T-helper 17 cell (primary cell): ENCODE measurements around the gene SIDT2. TPM values are rescaled to one million over a fixed set of nuclear protein-coding genes. Genes with fewer than 3 reads are reported as not detected.

Experiments used
- ATAC-seq: fragments of 150-1000 bp; cut with Tn5 transposase; 2 replicates; pipeline ENCODE4 v1.10.0; 2021; ENCODE audit warnings: mild to moderate bottlenecking, moderate library complexity
- DNase-seq, 3 donors: peaks; one replicate each; pipeline versions ENCODE4 v3.0.0 to v3.0.0-alpha.2; 2020 to 2021
- H3K9me3 ChIP-seq: one replicate; pipeline ENCODE4 v1.7.0; 2013; ENCODE audit warnings: low read length, mild to moderate bottlenecking; ENCODE audit not compliant: control insufficient read depth, poor library complexity, severe bottlenecking
- H3K27ac Mint-ChIP-seq: one replicate; pipeline ENCODE4 v1.8.0; 2022; ENCODE audit warnings: mild to moderate bottlenecking, moderate library complexity, mixed read lengths
- H3K27me3 Mint-ChIP-seq: one replicate; pipeline ENCODE4 v1.8.0; 2022; ENCODE audit warnings: mixed read lengths
- H3K36me3 Mint-ChIP-seq: one replicate; pipeline ENCODE4 v1.8.0; 2022; ENCODE audit warnings: low read depth, mixed read lengths
- H3K4me1 Mint-ChIP-seq: one replicate; pipeline ENCODE4 v1.8.0; 2022; ENCODE audit warnings: mild to moderate bottlenecking, mixed read lengths
- H3K4me3 Mint-ChIP-seq: one replicate; pipeline ENCODE4 v1.8.0; 2022; ENCODE audit warnings: mild to moderate bottlenecking, moderate library complexity, mixed read lengths
- total RNA-seq, 4 donors: library from RNA in 2 of 4; stranded (reverse) in 2 of 4; gene quantifications; one replicate each; pipeline ENCODE4 v1.2.3 and lab custom pipeline; 2022 to 2026

The SIDT2 gene
- total RNA-seq, 2 donors from 2014 or later: 106 to 118 TPM

DNA sequence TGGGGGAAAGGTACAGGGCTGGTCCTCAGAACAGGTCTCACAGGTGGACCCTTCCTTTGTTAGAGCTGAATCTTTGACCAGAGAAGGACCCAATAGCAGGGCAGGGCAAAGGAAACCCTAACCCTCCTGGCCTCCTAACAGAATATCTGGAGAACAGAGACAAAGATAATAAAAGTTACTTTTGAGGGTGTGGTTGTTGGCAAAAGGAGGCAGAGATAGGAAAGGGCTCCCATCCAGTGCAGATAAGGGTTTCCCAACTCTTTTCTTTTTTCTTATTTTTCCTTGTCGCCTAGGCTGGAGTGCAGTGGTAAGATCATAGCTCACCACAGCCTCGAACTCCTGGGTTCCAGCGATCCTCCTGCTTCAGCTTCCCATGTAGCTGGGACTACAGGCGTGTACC, 41.5 kb downstream of the SIDT2 start:
- peaks cover 7% of the 10 kb centered on the region for H3K36me3 Mint-ChIP-seq
- no peaks in the 10 kb centered on the region for H3K9me3 ChIP-seq
- DNase-seq: no peak
- no peak for ATAC-seq
- H3K4me1 Mint-ChIP-seq: peaks cover 6% of the 10 kb centered on the region
- no peak overlapping the region for H3K27ac Mint-ChIP-seq
- no peak overlapping the region for H3K4me3 Mint-ChIP-seq
- no peaks in the 10 kb centered on the region for H3K27me3 Mint-ChIP-seq

DNA sequence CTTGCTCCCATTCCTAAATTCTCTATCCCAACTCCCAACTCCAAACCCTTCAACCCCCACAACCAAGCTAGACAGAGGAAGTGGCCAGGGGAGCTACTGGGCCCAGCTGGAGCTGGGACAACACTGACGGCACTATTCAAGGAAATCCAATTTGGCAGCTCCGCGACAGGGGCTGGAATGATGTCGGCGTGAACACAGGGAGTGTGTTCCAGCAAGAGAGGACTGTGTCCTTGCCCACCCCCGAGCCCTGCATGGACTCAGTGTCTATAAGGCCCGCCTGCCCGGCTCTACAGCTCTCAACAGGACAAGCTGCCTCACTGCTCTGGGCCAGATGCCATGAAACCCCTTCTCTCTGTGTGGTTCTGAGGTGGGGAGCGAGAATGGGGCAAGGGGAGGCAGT, 42.0 kb downstream of the SIDT2 start:
- DNase-seq (no peak), ATAC-seq (no peak)
- H3K9me3 ChIP-seq: no peaks in the 10 kb centered on the region
- H3K27ac Mint-ChIP-seq: peak overlapping the region; percentile 80
- peaks cover 10% of the 10 kb centered on the region for H3K4me1 Mint-ChIP-seq
- H3K4me3 Mint-ChIP-seq: no peak overlapping the region
- H3K27me3 Mint-ChIP-seq: no peaks in the 10 kb centered on the region
- H3K36me3 Mint-ChIP-seq: peaks cover 7% of the 10 kb centered on the region

DNA sequence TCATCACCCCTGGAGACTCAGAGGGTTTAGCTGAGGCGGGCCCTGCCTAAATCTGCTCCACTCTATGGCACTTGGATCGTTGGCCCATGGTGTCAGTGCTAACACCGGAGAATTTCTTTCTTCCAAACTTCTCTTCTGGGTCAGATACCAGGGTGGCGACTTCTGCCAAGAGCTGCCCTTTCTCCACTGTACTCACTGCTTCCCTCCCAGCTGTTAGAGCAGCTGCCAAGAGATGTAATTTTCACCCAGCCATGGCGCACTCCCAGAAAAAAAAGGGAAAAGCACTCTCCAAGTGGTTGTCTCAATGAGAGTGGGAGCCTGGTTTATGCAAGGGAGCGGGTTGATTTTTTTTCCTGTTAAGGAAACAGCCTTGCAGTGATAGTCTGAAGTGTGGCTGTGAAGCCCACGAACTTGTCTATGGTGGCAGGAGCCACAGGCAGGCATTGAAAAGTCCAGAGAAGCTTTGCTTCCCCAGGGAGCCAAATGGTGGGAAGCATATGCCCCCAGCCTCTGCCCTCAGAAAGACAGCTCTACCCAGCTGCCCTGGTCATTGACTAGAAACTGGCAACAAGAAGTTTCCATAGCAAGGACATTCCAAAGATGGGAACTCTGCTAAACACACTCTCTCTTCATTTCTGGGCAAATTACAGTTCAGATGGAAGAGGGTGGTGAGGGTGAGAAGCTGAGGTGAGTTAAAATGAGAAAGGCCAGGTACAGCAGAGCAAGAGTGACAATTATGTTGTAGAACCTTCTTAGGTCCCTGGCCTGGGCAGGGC, 42.6 kb downstream of the SIDT2 start:
- DNase-seq: no peak
- H3K27me3 Mint-ChIP-seq: no peaks in the 10 kb centered on the region
- H3K4me3 Mint-ChIP-seq: no peak overlapping the region
- H3K36me3 Mint-ChIP-seq: peaks cover 7% of the 10 kb centered on the region
- H3K9me3 ChIP-seq: no peaks in the 10 kb centered on the region
- peaks cover 10% of the 10 kb centered on the region for H3K4me1 Mint-ChIP-seq
- no peak for ATAC-seq
- H3K27ac Mint-ChIP-seq: peak overlapping the region; percentile 80

DNA sequence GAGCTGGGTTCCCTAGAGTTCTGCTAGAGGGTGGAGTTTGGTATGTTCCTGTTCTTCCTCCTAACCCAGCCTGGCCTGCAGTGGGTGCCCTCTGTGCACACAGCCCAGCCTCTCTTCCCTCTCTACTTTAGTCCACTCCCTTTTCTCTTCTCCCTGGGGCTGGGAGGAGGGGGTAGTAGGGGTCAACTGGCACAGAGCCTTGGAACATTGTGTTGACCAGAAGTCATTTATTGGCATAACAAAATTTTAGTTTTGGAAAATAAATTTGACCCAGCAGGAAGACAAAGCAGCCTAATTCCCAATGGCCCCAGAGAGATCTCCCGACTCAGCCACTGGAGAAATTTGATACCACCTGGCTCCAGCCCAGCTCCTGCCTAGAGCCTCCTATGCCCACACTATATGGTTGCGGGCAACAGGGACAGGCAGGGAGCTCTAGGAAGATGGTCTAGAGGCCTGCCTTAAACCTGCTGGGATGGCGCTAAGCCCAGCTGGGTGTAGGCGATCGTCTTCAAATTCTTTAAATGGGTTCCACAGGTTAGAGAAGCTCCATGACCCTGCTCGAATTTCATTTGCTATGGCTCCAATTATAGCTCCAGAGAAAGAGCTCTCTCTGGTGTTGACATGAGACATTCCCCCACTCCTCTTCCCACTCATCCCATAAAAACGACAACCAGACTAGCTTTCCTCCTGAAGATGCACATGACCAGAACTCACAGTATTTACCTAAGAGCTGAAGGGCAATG, 43.4 kb downstream of the SIDT2 start:
- peak overlapping the region; percentile 51 for H3K27ac Mint-ChIP-seq
- H3K36me3 Mint-ChIP-seq: peaks cover 6% of the 10 kb centered on the region
- H3K9me3 ChIP-seq: no peaks in the 10 kb centered on the region
- H3K4me3 Mint-ChIP-seq: no peak overlapping the region
- DNase-seq (no peak), ATAC-seq (no peak)
- no peaks in the 10 kb centered on the region for H3K27me3 Mint-ChIP-seq
- H3K4me1 Mint-ChIP-seq: peaks cover 16% of the 10 kb centered on the region

DNA sequence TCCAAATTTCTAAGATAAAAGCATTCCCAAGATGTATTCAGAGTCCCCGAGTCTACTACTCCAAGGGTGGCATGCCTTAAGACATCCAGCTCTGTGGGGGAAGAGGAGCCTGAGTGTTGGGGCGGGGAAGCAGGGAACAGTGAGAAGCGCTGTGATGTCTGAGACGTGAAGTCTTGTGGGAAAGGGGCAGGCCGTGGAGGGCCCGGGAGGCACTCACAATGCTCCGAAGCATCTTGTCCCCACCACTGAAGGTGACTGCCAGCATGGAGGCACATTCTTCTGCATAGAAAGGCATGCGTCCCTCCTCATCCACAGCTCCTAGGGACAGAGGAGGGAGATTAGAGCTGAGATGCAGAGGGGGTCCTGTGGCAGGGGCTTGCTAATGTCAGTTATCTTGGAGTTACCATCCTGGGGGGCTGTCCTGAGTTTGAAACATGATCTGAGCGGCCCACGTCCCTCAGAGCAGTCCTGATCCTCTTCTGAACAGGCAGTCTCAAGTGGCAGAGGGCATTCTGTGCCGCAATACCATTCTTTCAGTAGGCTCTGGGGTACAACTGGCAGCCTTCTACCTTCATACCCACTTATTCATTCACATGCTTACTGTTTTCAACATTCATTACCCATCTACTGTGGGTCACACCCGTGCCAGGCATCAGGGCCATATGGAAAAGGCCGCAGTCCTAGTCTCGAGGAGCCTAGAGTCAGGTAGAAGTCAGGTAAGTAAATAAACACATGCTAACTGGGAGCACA, 44.6 kb downstream of the SIDT2 start:
- Mint-ChIP-seq H3K4me1 (peaks cover 20% of the 10 kb centered on the region), H3K27ac (peak overlapping the region; percentile 51), H3K36me3 (peaks cover 6% of the 10 kb centered on the region), H3K4me3 (no peak overlapping the region), H3K27me3 (no peaks in the 10 kb centered on the region)
- DNase-seq (no peak), ATAC-seq (no peak)
- no peaks in the 10 kb centered on the region for H3K9me3 ChIP-seq

DNA sequence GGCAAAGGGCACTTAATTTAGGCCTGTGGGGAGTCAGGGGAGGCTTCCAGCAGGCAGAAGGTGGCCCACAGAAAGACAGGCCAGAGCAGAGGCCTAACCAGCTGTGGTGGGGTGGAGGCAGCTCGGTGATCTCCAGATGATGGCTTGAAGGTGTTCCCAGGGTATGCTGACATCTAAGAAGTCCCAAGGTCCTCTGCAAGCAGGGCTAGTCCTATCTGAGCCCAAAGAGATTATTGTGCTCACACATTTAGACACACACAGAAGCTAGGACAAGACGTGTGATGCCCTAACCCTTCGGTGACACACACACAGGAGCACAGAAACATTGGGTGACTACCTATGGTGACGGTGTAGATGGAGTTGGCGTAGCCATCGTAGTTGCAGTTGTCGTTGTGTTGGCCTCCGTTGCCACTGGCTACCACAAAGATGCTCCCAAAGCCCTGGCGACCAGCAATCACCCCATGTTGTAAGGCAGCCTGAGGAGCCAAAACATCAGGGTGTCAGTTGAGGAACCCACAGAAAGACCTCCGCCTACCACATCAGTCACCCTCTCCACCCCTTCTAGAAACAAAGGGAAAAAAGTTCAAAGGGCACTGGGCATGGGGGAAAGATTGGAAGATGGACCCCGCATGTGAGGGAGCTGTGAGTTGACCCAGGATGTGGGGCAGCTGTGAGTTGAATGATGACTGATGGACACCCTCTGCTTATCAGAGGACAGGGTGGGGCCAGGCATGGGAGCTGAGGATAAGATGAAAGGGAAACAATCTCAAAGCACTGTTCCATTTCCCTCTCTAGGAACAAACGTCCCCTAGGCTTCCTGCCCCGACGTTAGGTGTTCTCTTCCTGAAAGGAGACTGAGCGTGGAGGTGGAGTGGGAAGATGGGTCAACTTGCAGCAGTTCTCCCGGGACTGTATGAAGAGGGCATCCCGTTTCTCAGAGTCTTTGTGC, 45.5 kb downstream of the SIDT2 start:
- peak overlapping the region; percentile 51 for H3K27ac Mint-ChIP-seq
- ATAC-seq (no peak), DNase-seq (no peak)
- no peaks in the 10 kb centered on the region for H3K27me3 Mint-ChIP-seq
- peaks cover 8% of the 10 kb centered on the region for H3K36me3 Mint-ChIP-seq
- peaks cover 25% of the 10 kb centered on the region for H3K4me1 Mint-ChIP-seq
- H3K9me3 ChIP-seq: no peaks in the 10 kb centered on the region
- no peak overlapping the region for H3K4me3 Mint-ChIP-seq

DNA sequence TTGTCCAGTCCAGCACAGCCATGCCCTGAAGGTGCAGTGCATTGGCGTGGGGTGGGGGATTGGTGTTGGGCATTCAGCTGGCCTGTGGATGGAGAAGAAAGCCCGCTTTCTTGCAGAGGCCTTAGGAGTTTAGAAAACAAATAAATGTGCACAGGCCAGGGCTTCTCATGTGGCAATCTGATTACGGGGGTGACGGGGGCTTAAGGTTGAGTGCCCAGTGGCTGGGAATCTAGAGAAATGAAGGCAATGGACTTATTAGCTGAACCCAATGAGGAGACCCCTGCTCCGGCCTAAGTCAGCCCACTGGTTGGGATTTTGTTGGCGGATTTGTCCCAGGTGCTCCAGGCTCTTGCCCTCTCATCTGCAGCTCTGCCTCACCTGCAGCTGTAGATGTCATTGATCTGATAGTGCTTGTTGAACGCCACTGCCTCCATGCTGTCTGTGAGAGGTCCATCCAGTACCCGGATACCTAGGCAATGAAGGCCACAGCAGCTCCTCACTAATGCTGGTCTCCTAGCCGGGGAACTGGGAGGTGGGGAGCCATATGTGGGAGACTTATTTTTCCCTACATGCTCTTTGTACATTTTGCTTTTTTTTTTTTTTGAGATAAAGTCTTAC, 47.1 kb downstream of the SIDT2 start:
- no peak for DNase-seq
- Mint-ChIP-seq H3K4me1 (peaks cover 31% of the 10 kb centered on the region), H3K27ac (peak overlapping the region; percentile 90), H3K36me3 (peaks cover 6% of the 10 kb centered on the region), H3K27me3 (no peaks in the 10 kb centered on the region), H3K4me3 (no peak overlapping the region)
- ATAC-seq: no peak
- H3K9me3 ChIP-seq: no peaks in the 10 kb centered on the region

DNA sequence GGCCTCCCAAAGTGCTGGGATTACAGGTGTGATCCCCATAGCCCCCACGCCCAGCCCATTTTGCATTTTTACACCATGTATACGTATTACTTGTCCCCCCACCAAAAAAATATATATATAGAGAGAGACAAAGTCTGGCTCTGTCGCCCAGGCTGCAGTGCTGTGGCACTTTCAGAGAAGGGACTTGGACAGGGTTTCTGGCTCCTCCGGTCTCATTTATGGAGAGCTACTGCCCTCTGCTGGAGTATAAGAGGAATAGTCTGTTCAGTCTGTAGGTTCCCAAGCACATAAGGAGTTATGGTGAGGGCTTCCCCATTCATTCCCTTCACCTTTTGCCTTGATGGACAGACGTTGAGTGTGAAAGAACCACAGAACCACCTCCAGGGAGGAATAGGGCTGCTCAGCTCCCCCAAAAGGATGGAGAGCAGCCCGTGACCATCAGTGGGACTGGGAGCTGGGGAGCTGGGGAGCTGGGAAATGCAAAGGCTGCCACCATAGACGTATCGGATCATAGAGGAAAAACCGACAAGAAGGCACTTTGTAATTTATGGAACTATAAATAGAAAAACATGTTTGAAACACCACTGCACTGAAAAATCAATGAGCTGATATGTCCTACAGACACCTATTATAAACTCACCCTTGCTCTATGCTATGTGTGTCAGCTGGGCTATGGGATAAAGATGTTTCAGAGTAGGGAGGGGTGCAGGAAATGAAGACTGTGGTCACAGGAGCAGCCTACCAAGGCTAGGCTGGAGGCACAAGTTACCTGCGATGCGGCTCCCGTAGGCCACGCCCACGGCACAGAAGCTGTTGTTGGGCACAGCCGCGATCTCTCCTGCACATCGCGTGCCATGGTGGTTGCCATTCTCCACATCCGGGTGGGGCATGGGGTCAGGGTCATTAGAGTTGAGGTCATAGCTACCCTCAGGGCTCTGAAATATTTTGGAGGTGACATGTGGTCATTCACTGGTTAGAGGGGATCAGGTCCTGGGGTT, 48.1 kb downstream of the SIDT2 start:
- peak overlapping the region; percentile 90 for H3K27ac Mint-ChIP-seq
- peaks cover 6% of the 10 kb centered on the region for H3K36me3 Mint-ChIP-seq
- no peaks in the 10 kb centered on the region for H3K27me3 Mint-ChIP-seq
- peak overlapping the region; percentile 75 for H3K4me3 Mint-ChIP-seq
- no peaks in the 10 kb centered on the region for H3K9me3 ChIP-seq
- DNase-seq: peak in 1 of 3 donors; percentile 16
- peaks cover 40% of the 10 kb centered on the region for H3K4me1 Mint-ChIP-seq
- peak; percentile 76 for ATAC-seq

DNA sequence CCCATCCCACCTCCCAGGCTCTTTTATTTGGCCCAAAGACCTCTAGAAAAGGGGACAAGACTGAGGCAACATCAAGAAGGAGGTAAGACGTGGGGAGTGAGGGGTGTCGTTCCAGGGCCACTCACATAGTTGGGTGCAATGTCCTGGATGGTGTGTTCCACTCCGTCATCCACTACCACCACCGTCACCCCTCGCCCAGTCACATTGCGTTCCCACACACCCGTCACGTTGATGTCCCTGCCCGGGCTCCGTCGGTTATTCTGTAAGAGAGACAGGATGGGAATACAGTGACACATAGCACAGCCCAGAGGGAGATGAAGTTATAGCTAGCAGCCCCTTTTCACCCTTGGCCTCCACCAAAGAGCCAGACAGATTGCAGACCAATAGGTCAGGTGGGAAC, 49.5 kb downstream of the SIDT2 start:
- Mint-ChIP-seq H3K4me1 (peaks cover 44% of the 10 kb centered on the region), H3K27me3 (no peaks in the 10 kb centered on the region), H3K4me3 (peak overlapping the region; percentile 70), H3K27ac (peak overlapping the region; percentile 97), H3K36me3 (peaks cover 8% of the 10 kb centered on the region)
- H3K9me3 ChIP-seq: no peaks in the 10 kb centered on the region
- DNase-seq (no peak), ATAC-seq (no peak)

DNA sequence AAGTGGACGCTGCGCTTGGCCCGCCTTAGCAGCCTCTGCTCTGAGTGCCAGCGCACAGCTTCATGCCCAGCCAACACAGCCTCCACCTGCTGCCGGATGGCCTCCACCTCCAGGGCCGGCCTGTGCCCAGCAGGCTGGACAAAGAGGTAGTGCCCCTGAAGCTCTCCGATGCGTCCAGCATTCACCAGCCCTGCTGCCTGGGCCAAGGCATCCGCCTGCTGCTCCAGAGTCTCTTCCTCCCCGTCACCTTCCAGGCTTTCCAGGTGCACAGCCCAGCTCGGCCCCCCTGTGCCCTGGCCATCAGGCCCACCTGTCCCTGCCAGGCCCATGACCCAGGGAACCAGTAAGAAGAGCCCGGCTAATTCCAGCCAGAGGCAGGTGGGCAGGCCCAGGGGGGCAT, 50.9 kb downstream of the SIDT2 start:
- ATAC-seq (no peak), DNase-seq (no peak)
- peaks cover 8% of the 10 kb centered on the region for H3K36me3 Mint-ChIP-seq

DNA sequence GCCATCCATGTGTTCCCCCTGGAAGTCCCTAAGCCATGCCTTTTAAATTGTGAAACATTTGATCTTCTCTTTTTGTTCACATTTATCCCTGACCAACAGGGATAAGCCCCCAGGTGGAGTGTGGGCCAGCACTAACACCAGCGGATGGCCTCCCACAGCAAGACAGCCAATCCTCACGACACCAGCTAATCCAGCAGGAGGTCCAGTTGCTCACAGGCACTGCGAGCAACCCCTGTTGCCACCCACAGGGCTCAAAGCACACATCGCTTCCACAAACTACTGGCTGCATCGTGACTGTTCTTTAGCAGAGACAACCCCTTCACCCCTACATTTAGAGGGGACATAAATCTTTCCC, 51.4 kb downstream of the SIDT2 start:
- peak overlapping the region; percentile 97 for H3K27ac Mint-ChIP-seq
- no peak for DNase-seq
- peaks cover 8% of the 10 kb centered on the region for H3K36me3 Mint-ChIP-seq
- H3K4me3 Mint-ChIP-seq: peak overlapping the region; percentile 98
- H3K9me3 ChIP-seq: no peaks in the 10 kb centered on the region
- H3K4me1 Mint-ChIP-seq: peaks cover 55% of the 10 kb centered on the region
- no peaks in the 10 kb centered on the region for H3K27me3 Mint-ChIP-seq
- no peak for ATAC-seq

More for the DNA sequence above, 50.9 kb downstream of the SIDT2 start:
- Mint-ChIP-seq H3K27me3 (no peaks in the 10 kb centered on the region), H3K4me1 (peaks cover 55% of the 10 kb centered on the region), H3K4me3 (peak overlapping the region; percentile 98), H3K27ac (peak overlapping the region; percentile 97)
- no peaks in the 10 kb centered on the region for H3K9me3 ChIP-seq
